Vagina (tissue), 2 donors: ENCODE data around the gene PSME3IP1.

ENCODE experiments used
- POLR2A ChIP-seq, 2 donors: fragments of 450-650 bp; IDR thresholded peaks; one replicate each; pipeline ENCODE4 v1.6.1; 2017; ENCODE audit warnings: antibody characterized with exemption in 2 of 2, mild to moderate bottlenecking in 2 of 2, moderate library complexity in 2 of 2
- POLR2AphosphoS5 ChIP-seq, 2 donors: sonication (generic); formaldehyde crosslinking; IDR thresholded peaks; one replicate each; pipeline ENCODE4 v1.9.0; 2017; ENCODE audit warnings: antibody characterized with exemption in 2 of 2, mild to moderate bottlenecking in 2 of 2, low read depth in 1 of 2; ENCODE audit not compliant: insufficient read depth in 1 of 2
- TF ChIP-seq, protein P1 (sequence below), 3 experiments: fragments of 450-650 bp in 2 of 3; fragments of 200-600 bp in 1 of 3; sonication (generic) in 1 of 3; IDR thresholded peaks; one replicate each; pipeline ENCODE4 v1.5.1; 2017 to 2019; ENCODE audit warnings: antibody characterized with exemption in 3 of 3, mild to moderate bottlenecking in 2 of 3, moderate library complexity in 2 of 3

DNA sequence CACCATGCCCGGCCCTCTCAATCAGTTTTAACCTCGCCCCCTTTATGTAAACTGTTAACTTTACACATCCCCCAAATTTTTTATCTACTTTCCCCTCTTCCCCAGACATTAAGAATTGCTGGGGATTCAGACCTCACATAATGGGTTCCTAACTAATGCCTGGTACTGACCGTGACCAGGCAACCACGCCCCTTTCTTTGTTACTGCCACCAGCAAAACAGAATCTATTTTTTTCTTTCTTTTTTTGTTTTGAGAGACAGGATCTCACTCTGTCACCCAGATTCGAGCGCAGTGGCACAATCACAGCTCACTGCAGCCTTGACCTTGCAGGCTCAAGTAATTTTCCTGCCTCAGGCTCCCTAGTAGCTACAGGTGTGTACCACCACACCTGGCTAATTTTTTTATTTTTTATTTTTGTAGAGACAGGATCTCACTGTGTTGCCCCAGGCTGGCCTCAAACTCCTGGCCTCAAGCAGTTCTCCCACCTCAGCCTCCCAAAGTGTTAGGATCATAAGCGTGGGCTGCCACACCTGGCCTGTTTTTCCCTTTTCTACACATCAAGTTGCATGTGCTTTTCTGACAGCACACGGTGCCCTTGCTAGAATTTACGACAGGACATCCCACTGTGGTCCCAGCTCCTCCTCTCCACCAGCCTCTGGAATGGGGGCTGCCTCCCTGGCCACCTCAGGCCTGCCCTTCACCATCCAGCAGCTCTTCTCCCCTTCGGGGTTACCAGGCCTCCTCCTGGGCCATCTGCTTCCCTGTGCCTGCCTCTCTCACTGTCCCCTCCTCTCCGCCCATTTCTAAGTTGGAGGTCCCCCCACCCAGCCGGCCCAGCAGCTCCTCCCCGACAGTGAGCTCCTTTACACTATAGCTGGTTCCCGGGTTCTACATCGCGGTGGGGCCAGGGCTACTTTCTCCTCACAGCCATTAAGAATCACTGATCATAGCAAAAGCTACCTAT is 82.7 kb downstream of the PSME3IP1 start:
- TF ChIP-seq, protein P1, sequence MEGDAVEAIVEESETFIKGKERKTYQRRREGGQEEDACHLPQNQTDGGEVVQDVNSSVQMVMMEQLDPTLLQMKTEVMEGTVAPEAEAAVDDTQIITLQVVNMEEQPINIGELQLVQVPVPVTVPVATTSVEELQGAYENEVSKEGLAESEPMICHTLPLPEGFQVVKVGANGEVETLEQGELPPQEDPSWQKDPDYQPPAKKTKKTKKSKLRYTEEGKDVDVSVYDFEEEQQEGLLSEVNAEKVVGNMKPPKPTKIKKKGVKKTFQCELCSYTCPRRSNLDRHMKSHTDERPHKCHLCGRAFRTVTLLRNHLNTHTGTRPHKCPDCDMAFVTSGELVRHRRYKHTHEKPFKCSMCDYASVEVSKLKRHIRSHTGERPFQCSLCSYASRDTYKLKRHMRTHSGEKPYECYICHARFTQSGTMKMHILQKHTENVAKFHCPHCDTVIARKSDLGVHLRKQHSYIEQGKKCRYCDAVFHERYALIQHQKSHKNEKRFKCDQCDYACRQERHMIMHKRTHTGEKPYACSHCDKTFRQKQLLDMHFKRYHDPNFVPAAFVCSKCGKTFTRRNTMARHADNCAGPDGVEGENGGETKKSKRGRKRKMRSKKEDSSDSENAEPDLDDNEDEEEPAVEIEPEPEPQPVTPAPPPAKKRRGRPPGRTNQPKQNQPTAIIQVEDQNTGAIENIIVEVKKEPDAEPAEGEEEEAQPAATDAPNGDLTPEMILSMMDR (IDR thresholded peaks at IDR 0.05): no peak
- TF ChIP-seq POLR2AphosphoS5 (IDR thresholded peaks at IDR 0.05; ENCODE audit: insufficient read depth in 1 of 2, low read depth in 1 of 2): no peak
- TF ChIP-seq POLR2A (IDR thresholded peaks at IDR 0.05): no peak
